Lower lobe of right lung (tissue), 2 donors: ENCODE measurements around the gene UBXN1. TPM values are rescaled to one million over a fixed set of nuclear protein-coding genes. Genes with fewer than 3 reads are reported as not detected.

Experiments
- ATAC-seq, 2 donors: fragments of 200-7000 bp; cut with Tn5 transposase; one replicate each; pipeline ENCODE4 v1.9.1; 2020 to 2022; ENCODE audit warnings: mild to moderate bottlenecking in 2 of 2, moderate library complexity in 2 of 2
- DNase-seq: peaks from one replicate; pipeline ENCODE4 v3.0.0-alpha.2; 2020
- H3K27ac ChIP-seq: fragments of 200-600 bp; one replicate; pipeline ENCODE4 v1.8.0; 2022
- H3K27me3 ChIP-seq: fragments of 200-600 bp; one replicate; pipeline ENCODE4 v1.8.0; 2022; ENCODE audit warnings: low read depth
- H3K36me3 ChIP-seq: fragments of 200-600 bp; one replicate; pipeline ENCODE4 v1.8.0; 2022; ENCODE audit warnings: mild to moderate bottlenecking
- H3K4me1 ChIP-seq: fragments of 200-600 bp; one replicate; pipeline ENCODE4 v1.8.0; 2022
- H3K4me3 ChIP-seq: fragments of 200-600 bp; one replicate; pipeline ENCODE4 v1.8.0; 2022; ENCODE audit warnings: mild to moderate bottlenecking
- H3K9me3 ChIP-seq: fragments of 200-600 bp; one replicate; pipeline ENCODE4 v1.8.0; 2022
- CTCF ChIP-seq: fragments of 200-600 bp; IDR thresholded peaks from one replicate; pipeline ENCODE4 v1.8.0; 2022; ENCODE audit warnings: antibody characterized with exemption, mild to moderate bottlenecking
- intact Hi-C: fragments of 100-400 bp; cut with DNase I; formaldehyde crosslinking; loops from one replicate; pipeline ENCODE4 v1.11.0; 2022
- total RNA-seq: library from RNA; stranded (reverse); fragmentation: NEBNext Ultra II Directional; extraction: Animal tissue kit (Norgen Biotek cat#: 25700); gene quantifications from one replicate; pipeline ENCODE4 v1.2.1, GENCODE V29; 2021
- donor health status: DM: no; HTN: yes; CAD: no; lungs with severe emphysema.

UBXN1 gene
- total RNA-seq, 1 donor from 2014 or later: 116 TPM

GRCh38 chr11:62708793-62709192, 29.9 kb upstream of the UBXN1 start:
- H3K27me3 ChIP-seq: no peaks in the 10 kb centered on the region
- intact Hi-C loops: no loop called here
- peaks cover 35% of the 10 kb centered on the region for H3K36me3 ChIP-seq
- ATAC-seq (peak; percentile 1 to 7), DNase-seq (no peak)
- H3K4me3 ChIP-seq: peak overlapping the region; percentile 61
- H3K27ac ChIP-seq: peak overlapping the region; percentile 95
- H3K9me3 ChIP-seq: no peaks in the 10 kb centered on the region
- H3K4me1 ChIP-seq: peaks cover 46% of the 10 kb centered on the region
- no peak for TF ChIP-seq CTCF

- Histone ChIP-seq H3K9me3 (no peaks in the 10 kb centered on the region), H3K4me1 (peaks cover 45% of the 10 kb centered on the region), H3K27me3 (no peaks in the 10 kb centered on the region), H3K4me3 (peak overlapping the region; percentile 61), H3K27ac (peak overlapping the region; percentile 95), H3K36me3 (peaks cover 31% of the 10 kb centered on the region)
- intact Hi-C loops: no loop called here
- no peak for TF ChIP-seq CTCF
- no peak for ATAC-seq
- no peak for DNase-seq
These were observed 29.5 kb upstream of the UBXN1 start for GRCh38 chr11:62708392-62708791.

GRCh38 chr11:62707277-62707861, 28.5 kb upstream of the UBXN1 start, which contains the start of the genes BSCL2 and GNG3:
TSS of gene BSCL2 (minus strand) at chr11:62707424. CDS start at chr11:62707195, 229 bp downstream.
TSS of gene GNG3 (plus strand) at chr11:62707676. CDS start at chr11:62708296, 620 bp downstream.
- intact Hi-C loops: no loop called here
- no peak for TF ChIP-seq CTCF
- peaks cover 35% of the 10 kb centered on the region for H3K4me1 ChIP-seq

GRCh38 chr11:62706850-62707247, 28.0 kb upstream of the UBXN1 start:
- H3K27ac ChIP-seq: peak overlapping the region; percentile 91
- intact Hi-C loops: no loop called here
- no peak for TF ChIP-seq CTCF
- peaks cover 15% of the 10 kb centered on the region for H3K36me3 ChIP-seq
- H3K27me3 ChIP-seq: no peaks in the 10 kb centered on the region
- DNase-seq (no peak), ATAC-seq (no peak)
- H3K4me1 ChIP-seq: peaks cover 35% of the 10 kb centered on the region
- H3K4me3 ChIP-seq: peak overlapping the region; percentile 90
- no peaks in the 10 kb centered on the region for H3K9me3 ChIP-seq

More at GRCh38 chr11:62707277-62707861, 28.5 kb upstream of the UBXN1 start, which contains the start of the genes BSCL2 and GNG3:
- no peaks in the 10 kb centered on the region for H3K9me3 ChIP-seq
- no peaks in the 10 kb centered on the region for H3K27me3 ChIP-seq
- DNase-seq (no peak), ATAC-seq (no peak)
- peaks cover 21% of the 10 kb centered on the region for H3K36me3 ChIP-seq
- H3K27ac ChIP-seq: peak within 1 kb of the TSS; percentile 95
- peak within 1 kb of the TSS; percentile 90 for H3K4me3 ChIP-seq

- intact Hi-C loops: no loop called here
- peak; percentile 93 for ATAC-seq
- no peak for TF ChIP-seq CTCF
- H3K27me3 ChIP-seq: no peaks in the 10 kb centered on the region
- H3K9me3 ChIP-seq: no peaks in the 10 kb centered on the region
- H3K27ac ChIP-seq: peak overlapping the region; percentile 91
- DNase-seq: peak; percentile 97
- peak overlapping the region; percentile 90 for H3K4me3 ChIP-seq
- peaks cover 14% of the 10 kb centered on the region for H3K36me3 ChIP-seq
- H3K4me1 ChIP-seq: peaks cover 35% of the 10 kb centered on the region
These were observed 27.3 kb upstream of the UBXN1 start for GRCh38 chr11:62705880-62706849.
